Endothelial cell of umbilical vein (primary cell): ENCODE measurements around the gene YY1. TPM values are rescaled to one million over a fixed set of nuclear protein-coding genes. Genes with fewer than 3 reads are reported as not detected.

Experiments
- BruUV-seq: library from RNA; stranded (reverse); fragments of 400-500 nt; replicated peaks from 2 replicates; lab custom pipeline; 2021; lab: Mats Ljungman, UMichigan
- CTCF ChIA-PET: fragments of 300-600, 350-600 bp; sonication (Branson Sonifier 250); formaldehyde crosslinking; loops from one replicate; lab custom pipeline; 2021; ENCODE audit warnings: antibody characterized with exemption, inconsistent platforms; lab: Charles Lee
- POLR2A ChIA-PET: fragments of 300-600, 350-600 bp; sonication (Branson Sonifier 250); formaldehyde crosslinking; loops from one replicate; lab custom pipeline; 2021; ENCODE audit warnings: antibody characterized with exemption, inconsistent platforms; lab: Charles Lee
- DNase-seq: peaks from one replicate; pipeline ENCODE4 v3.0.0-alpha.2; 2011; ENCODE audit warnings: low read depth, low spot score
- FAIRE-seq: peaks from 2 replicates; lab custom pipeline; 2011; peaks lifted over from hg19 to GRCh38; lab: Jason Lieb, UNC
- H2AFZ ChIP-seq: 2 replicates; pipeline ENCODE4 v1.6.0; 2012; ENCODE audit warnings: low read depth, low read length, control low read depth, inconsistent platforms
- H3K27ac ChIP-seq: 2 replicates; pipeline ENCODE4 v1.5.1; 2011; ENCODE audit warnings: low read depth, mild to moderate bottlenecking, control low read depth, low read length, moderate library complexity; ENCODE audit not compliant: insufficient read depth
- H3K27me3 ChIP-seq, 2 experiments: 2 replicates each; pipeline versions ENCODE4 v1.6.0 to v1.6.1; 2011; ENCODE audit warnings: low read length in 2 of 2, mixed read lengths in 1 of 2; ENCODE audit not compliant: control insufficient read depth in 2 of 2, insufficient read depth in 2 of 2
- H3K36me3 ChIP-seq, 2 experiments: 2 replicates in 1 of 2; 3 replicates in 1 of 2; pipeline ENCODE4 v1.5.1; 2011; ENCODE audit warnings: low read length in 2 of 2, mild to moderate bottlenecking in 1 of 2, moderate library complexity in 1 of 2; ENCODE audit not compliant: control insufficient read depth in 2 of 2, insufficient read depth in 2 of 2; ENCODE audit errors: extremely low read depth in 1 of 2
- H3K4me1 ChIP-seq: 3 replicates; pipeline ENCODE4 v1.5.1; 2011; ENCODE audit warnings: mild to moderate bottlenecking, low read length; ENCODE audit not compliant: control insufficient read depth, insufficient read depth; ENCODE audit errors: extremely low read depth
- H3K4me2 ChIP-seq: 2 replicates; pipeline ENCODE4 v1.6.1; 2011; ENCODE audit warnings: low read length, control low read depth, mixed read lengths; ENCODE audit not compliant: insufficient read depth
- H3K4me3 ChIP-seq, 3 experiments: fragments of 200-600 bp in 1 of 3; sonication (generic), shearing (Covaris generic) in 1 of 3; replicated peaks in 1 of 3; 2 replicates each; pipeline ENCODE4 v1.5.1; 2011 to 2016; ENCODE audit warnings: control low read depth in 3 of 3, low read length in 3 of 3, mild to moderate bottlenecking in 2 of 3, inconsistent platforms in 1 of 3, low read depth in 1 of 3, moderate library complexity in 1 of 3; ENCODE audit not compliant: insufficient read depth in 1 of 3
- H3K79me2 ChIP-seq: 2 replicates; pipeline ENCODE4 v1.6.0; 2012; ENCODE audit warnings: low read length, inconsistent platforms; ENCODE audit not compliant: control insufficient read depth, insufficient read depth
- H3K9ac ChIP-seq: replicated peaks from 2 replicates; pipeline ENCODE3; 2011; ENCODE audit warnings: low read length, control low read depth; ENCODE audit not compliant: insufficient read depth; ENCODE audit errors: extremely low read depth
- H3K9me1 ChIP-seq: replicated peaks from 3 replicates; pipeline ENCODE4 v1.6.0; 2011; ENCODE audit warnings: mild to moderate bottlenecking, low read length; ENCODE audit not compliant: control insufficient read depth, insufficient read depth; ENCODE audit errors: extremely low read depth
- H3K9me3 ChIP-seq: replicated peaks from 2 replicates; pipeline ENCODE4 v1.5.1; 2012; ENCODE audit warnings: low read length, inconsistent platforms; ENCODE audit not compliant: control insufficient read depth, insufficient read depth
- H4K20me1 ChIP-seq: replicated peaks from 2 replicates; pipeline ENCODE3; 2011; ENCODE audit warnings: mild to moderate bottlenecking, low read length; ENCODE audit not compliant: control insufficient read depth, insufficient read depth; ENCODE audit errors: extremely low read depth
- EZH2 ChIP-seq: IDR thresholded peaks from 2 replicates; pipeline ENCODE4 v1.6.1; 2012; ENCODE audit warnings: borderline replicate concordance, low read depth, mild to moderate bottlenecking, moderate library complexity, low read length, inconsistent platforms; ENCODE audit not compliant: severe bottlenecking
- FOS ChIP-seq: IDR thresholded peaks from 2 replicates; pipeline ENCODE4 v1.6.1; 2011; ENCODE audit warnings: mild to moderate bottlenecking, low read length, moderate library complexity, borderline replicate concordance; ENCODE audit not compliant: insufficient read depth
- GATA2 ChIP-seq: IDR thresholded peaks from 2 replicates; pipeline ENCODE4 v1.7.0; 2011; ENCODE audit warnings: low read depth, mild to moderate bottlenecking, moderate library complexity, mixed read lengths, low read length; ENCODE audit not compliant: insufficient read length, insufficient read depth
- JUN ChIP-seq: IDR thresholded peaks from 2 replicates; pipeline ENCODE4 v1.6.1; 2011; ENCODE audit warnings: borderline replicate concordance, low read depth; ENCODE audit not compliant: insufficient read length, insufficient read depth
- MAX ChIP-seq: IDR thresholded peaks from 2 replicates; pipeline ENCODE4 v1.6.1; 2011; ENCODE audit not compliant: insufficient read depth, insufficient read length
- MYC ChIP-seq: IDR thresholded peaks from one replicate; pipeline ENCODE4 v1.6.1; 2011; ENCODE audit warnings: mild to moderate bottlenecking, low read depth, low read length
- POLR2A ChIP-seq: IDR thresholded peaks from 2 replicates; pipeline ENCODE4 v1.6.1; 2012; ENCODE audit warnings: low read depth, mild to moderate bottlenecking, control low read depth, low read length
- POLR2AphosphoS5 ChIP-seq: IDR thresholded peaks from 2 replicates; pipeline ENCODE4 v1.6.1; 2012; ENCODE audit warnings: low read depth, mild to moderate bottlenecking, control low read depth, low read length, moderate library complexity; ENCODE audit not compliant: insufficient read depth
- dilution Hi-C: fragments of 300-500 bp; cut with MboI; formaldehyde crosslinking; loops from one replicate; pipeline ENCODE4 v1.15.0; 2019; ENCODE audit warnings: low sequenced_read_pairs; ENCODE audit not compliant: extremely low pct_ligation_motif_present
- intact Hi-C: fragments of 100-400 bp; cut with micrococcal nuclease; formaldehyde crosslinking; loops from one replicate; pipeline ENCODE4 v1.10.0; 2022
- polyA plus RNA-seq, 4 experiments: library from polyadenylated mRNA; depleted of rRNA in 3 of 4; stranded (reverse) in 3 of 4; unstranded in 1 of 4; fragments of >200 nt; gene quantifications; 2 replicates each; pipeline versions ENCODE4 v1.2.1 to v1.2.3, GENCODE V29; 2011 to 2012; ENCODE audit warnings: missing spikeins in 1 of 4
- total RNA-seq: library from RNA; stranded (reverse); gene quantifications from 2 replicates; pipeline ENCODE4 v1.2.3, GENCODE V29; 2021
- TF ChIP-seq, protein P1 (sequence below), 2 donors: IDR thresholded peaks; 1 replicate in 1 of 2; 2 replicates in 1 of 2; pipeline ENCODE4 v1.5.1; 2011; ENCODE audit warnings: low read length in 2 of 2, mild to moderate bottlenecking in 2 of 2, moderate library complexity in 2 of 2, control low read depth in 1 of 2, inconsistent platforms in 1 of 2, low read depth in 1 of 2; ENCODE audit not compliant: insufficient read depth in 1 of 2; ENCODE audit errors: extremely low read depth in 1 of 2

Gene YY1
- total and polyA plus RNA-seq, 2 donors (not counting 3 experiments of a cell fraction or from before 2014, with no cell fraction given), result 23.5 to 78.6 TPM

DNA sequence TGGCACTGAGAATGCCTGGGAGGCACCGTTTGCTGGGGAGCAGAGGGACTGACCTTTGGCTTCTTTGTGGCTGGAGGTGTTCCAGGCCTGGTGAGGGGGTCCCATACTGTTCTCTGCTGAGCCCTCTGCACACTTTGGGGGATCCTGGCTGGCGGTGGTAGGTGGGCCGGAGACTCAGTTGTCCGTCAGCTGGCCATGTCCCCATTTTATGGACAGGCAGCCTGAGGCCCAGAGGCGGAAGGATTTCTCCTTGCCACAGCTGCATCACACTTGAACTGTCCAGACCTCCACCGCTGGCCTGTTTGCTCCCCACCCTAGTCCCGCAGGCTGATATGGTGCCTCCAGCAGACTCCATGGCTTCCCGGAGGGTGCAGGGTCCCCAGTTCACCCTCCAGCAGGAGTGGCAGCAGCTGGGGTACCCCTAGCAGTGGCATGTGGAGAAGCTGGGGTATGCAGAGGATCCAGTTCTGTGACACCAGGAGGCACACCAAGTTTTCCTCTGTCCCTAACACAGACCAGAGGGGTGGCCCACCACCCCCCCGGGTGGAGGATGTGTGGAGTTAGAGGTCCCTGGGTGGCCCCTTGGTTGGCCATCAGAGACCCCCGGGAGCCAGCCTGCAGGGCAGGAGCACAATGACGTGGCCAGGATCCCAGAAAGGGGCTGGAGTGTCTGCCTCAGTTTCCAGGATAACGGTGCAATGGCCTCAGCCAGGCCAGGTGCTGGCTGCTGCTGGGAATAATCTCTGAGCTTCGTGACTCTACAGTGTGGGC, 52.5 kb downstream of the YY1 start:
- Histone ChIP-seq H3K9me3 (no peaks in the 10 kb centered on the region), H3K9me1 (no peaks in the 10 kb centered on the region), H3K4me3 (no peak overlapping the region), H3K9ac (no peak overlapping the region), H3K4me1 (no peaks in the 10 kb centered on the region), H3K36me3 (peaks cover 0 to 35% of the 10 kb centered on the region in 2 experiments), H3K4me2 (no peak overlapping the region), H3K79me2 (no peaks in the 10 kb centered on the region), H3K27ac (no peak overlapping the region), H3K27me3 (no peaks in the 10 kb centered on the region), H4K20me1 (no peaks in the 10 kb centered on the region), H2AFZ (no peak overlapping the region)
- ChIA-PET POLR2A (no interaction called here), CTCF (interaction anchor here (0.8 to 1.6 kb wide), 3 partner anchors 11 to 86 kb away, joined by 3 to 4 read pairs (median 4); no protein-coding TSS in a partner anchor)
- FAIRE-seq, result no peak
- no peak for TF ChIP-seq POLR2AphosphoS5
- no peak for TF ChIP-seq JUN
- TF ChIP-seq, protein P1, sequence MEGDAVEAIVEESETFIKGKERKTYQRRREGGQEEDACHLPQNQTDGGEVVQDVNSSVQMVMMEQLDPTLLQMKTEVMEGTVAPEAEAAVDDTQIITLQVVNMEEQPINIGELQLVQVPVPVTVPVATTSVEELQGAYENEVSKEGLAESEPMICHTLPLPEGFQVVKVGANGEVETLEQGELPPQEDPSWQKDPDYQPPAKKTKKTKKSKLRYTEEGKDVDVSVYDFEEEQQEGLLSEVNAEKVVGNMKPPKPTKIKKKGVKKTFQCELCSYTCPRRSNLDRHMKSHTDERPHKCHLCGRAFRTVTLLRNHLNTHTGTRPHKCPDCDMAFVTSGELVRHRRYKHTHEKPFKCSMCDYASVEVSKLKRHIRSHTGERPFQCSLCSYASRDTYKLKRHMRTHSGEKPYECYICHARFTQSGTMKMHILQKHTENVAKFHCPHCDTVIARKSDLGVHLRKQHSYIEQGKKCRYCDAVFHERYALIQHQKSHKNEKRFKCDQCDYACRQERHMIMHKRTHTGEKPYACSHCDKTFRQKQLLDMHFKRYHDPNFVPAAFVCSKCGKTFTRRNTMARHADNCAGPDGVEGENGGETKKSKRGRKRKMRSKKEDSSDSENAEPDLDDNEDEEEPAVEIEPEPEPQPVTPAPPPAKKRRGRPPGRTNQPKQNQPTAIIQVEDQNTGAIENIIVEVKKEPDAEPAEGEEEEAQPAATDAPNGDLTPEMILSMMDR (IDR thresholded peaks at IDR 0.05; ENCODE audit: extremely low read depth in 1 of 2, insufficient read depth in 1 of 2, low read depth in 1 of 2, low read length in 2 of 2), result no peak
- no peak for TF ChIP-seq GATA2
- TF ChIP-seq MYC, result no peak
- no peak for TF ChIP-seq FOS
- TF ChIP-seq POLR2A, result no peak
- no peak for TF ChIP-seq EZH2
- no peak for TF ChIP-seq MAX
- BruUV-seq, result TSS peak; percentile 8
- dilution Hi-C loops (no loop called here), intact Hi-C loops (no loop called here)
- no peak for DNase-seq
